Measurements from ENCODE around the gene WNT8A.

Gene WNT8A

GRCh38 chr5:138077064-138077696 is 6.7 kb upstream of the WNT8A start:
- H3K27ac ChIP-seq: no peak overlapping the region
- TF ChIP-seq, protein P1, sequence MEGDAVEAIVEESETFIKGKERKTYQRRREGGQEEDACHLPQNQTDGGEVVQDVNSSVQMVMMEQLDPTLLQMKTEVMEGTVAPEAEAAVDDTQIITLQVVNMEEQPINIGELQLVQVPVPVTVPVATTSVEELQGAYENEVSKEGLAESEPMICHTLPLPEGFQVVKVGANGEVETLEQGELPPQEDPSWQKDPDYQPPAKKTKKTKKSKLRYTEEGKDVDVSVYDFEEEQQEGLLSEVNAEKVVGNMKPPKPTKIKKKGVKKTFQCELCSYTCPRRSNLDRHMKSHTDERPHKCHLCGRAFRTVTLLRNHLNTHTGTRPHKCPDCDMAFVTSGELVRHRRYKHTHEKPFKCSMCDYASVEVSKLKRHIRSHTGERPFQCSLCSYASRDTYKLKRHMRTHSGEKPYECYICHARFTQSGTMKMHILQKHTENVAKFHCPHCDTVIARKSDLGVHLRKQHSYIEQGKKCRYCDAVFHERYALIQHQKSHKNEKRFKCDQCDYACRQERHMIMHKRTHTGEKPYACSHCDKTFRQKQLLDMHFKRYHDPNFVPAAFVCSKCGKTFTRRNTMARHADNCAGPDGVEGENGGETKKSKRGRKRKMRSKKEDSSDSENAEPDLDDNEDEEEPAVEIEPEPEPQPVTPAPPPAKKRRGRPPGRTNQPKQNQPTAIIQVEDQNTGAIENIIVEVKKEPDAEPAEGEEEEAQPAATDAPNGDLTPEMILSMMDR (conservative IDR thresholded peaks at IDR 0.05): peak; percentile 93
- no peak for TF ChIP-seq ZFX (IDR thresholded peaks at IDR 0.05)

GRCh38 chr5:138078006-138078643 is 5.7 kb upstream of the WNT8A start:
- TF ChIP-seq ZFX (IDR thresholded peaks at IDR 0.05): no peak
- TF ChIP-seq, protein P1 (conservative IDR thresholded peaks at IDR 0.05): no peak
- no peak overlapping the region for H3K27ac ChIP-seq

- TF ChIP-seq, protein P1 (conservative IDR thresholded peaks at IDR 0.05): no peak
- TF ChIP-seq ZFX (IDR thresholded peaks at IDR 0.05): no peak
- no peak overlapping the region for H3K27ac ChIP-seq
Measured at GRCh38 chr5:138082033-138082432, 1.8 kb upstream of the WNT8A start.

GRCh38 chr5:138091685-138092084 is 7.9 kb downstream of the WNT8A start:
- H3K27ac ChIP-seq: no peak overlapping the region
- TF ChIP-seq, protein P1 (conservative IDR thresholded peaks at IDR 0.05): no peak
- TF ChIP-seq ZFX (IDR thresholded peaks at IDR 0.05): no peak

- TF ChIP-seq, protein P1 (conservative IDR thresholded peaks at IDR 0.05): no peak
- TF ChIP-seq ZFX (IDR thresholded peaks at IDR 0.05): no peak
Measured at GRCh38 chr5:138092301-138092700, 8.5 kb downstream of the WNT8A start.

DNA sequence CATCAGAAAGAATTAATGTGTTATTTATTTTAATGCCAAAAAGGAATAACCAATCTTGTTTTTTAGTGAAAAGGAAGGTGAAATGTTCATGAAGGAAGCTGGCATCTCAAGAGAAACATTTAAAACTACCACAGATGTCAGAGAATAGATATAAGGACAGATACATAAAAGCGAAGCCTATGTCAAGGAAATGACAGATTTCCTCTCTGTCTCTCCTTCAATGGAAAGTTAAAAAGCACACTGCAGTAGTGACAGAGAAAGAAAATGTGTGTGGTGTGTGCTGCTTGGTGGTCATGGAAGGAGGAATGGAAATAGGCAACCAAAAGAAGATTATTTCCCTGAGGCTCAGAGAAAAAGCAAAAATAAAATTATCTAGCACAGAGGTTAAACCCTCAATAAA is 9.2 kb downstream of the WNT8A start:
- no peak overlapping the region for H3K27ac ChIP-seq
- TF ChIP-seq, protein P1 (conservative IDR thresholded peaks at IDR 0.05): no peak

More at GRCh38 chr5:138092301-138092700, 8.5 kb downstream of the WNT8A start:
- no peak overlapping the region for H3K27ac ChIP-seq

GRCh38 chr5:138095100-138095907 is 11.5 kb downstream of the WNT8A start:
- TF ChIP-seq, protein P1 (conservative IDR thresholded peaks at IDR 0.05): no peak
- no peak for TF ChIP-seq ZFX (IDR thresholded peaks at IDR 0.05)
- H3K27ac ChIP-seq: no peak overlapping the region
